ENCODE results near the gene AGMAT. TPM values are rescaled to one million over a fixed set of nuclear protein-coding genes. Genes with fewer than 3 reads are reported as not detected.

Gene AGMAT, protein sequence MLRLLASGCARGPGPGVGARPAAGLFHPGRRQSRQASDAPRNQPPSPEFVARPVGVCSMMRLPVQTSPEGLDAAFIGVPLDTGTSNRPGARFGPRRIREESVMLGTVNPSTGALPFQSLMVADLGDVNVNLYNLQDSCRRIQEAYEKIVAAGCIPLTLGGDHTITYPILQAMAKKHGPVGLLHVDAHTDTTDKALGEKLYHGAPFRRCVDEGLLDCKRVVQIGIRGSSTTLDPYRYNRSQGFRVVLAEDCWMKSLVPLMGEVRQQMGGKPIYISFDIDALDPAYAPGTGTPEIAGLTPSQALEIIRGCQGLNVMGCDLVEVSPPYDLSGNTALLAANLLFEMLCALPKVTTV
- 5.7 and 5.8 TPM in 2 replicates for total RNA-seq (2021; fragmentation: NEBNext Ultra II Directional; extraction: Animal tissue kit (Norgen Biotek cat#: 25700))
- 3.7 and 4.5 TPM in 2 replicates for polyA plus RNA-seq (2011; rRNA removed)
- 4.4 TPM for polyA plus RNA-seq (2011; cell fraction: cytosol; rRNA removed)
- 4.6 TPM for polyA plus RNA-seq (2011; cell fraction: nucleus; rRNA removed)
- 4.5 to 5.1 TPM (median 4.9 TPM) in 4 replicates for polyA plus RNA-seq (2012, experiment 1 of 2)
- 5.0 TPM for polyA plus RNA-seq (2012, experiment 2 of 2)
- 3.1 TPM for polyA plus RNA-seq (2013, experiment 1 of 2)
- polyA plus RNA-seq (2013, experiment 2 of 2), result 3.3 TPM
- 4.4 and 4.8 TPM in 2 replicates for polyA minus RNA-seq (2011; rRNA and poly(A)+ RNA removed)
- 4.2 TPM for polyA minus RNA-seq (2011; cell fraction: cytosol; rRNA and poly(A)+ RNA removed)
- 3.9 TPM for polyA minus RNA-seq (2011; cell fraction: nucleus; rRNA and poly(A)+ RNA removed)
- long read RNA-seq, experiment 1, partial matches to known transcripts, result 3 of 6 reads
- long read RNA-seq, experiment 1, other reads (novel, unspliced or antisense), result 2 of 6 reads
- long read RNA-seq, experiment 2, partial matches to known transcripts, result 0 of 1 reads
- long read RNA-seq, experiment 2, other reads (novel, unspliced or antisense), result 0 of 1 reads

DNA sequence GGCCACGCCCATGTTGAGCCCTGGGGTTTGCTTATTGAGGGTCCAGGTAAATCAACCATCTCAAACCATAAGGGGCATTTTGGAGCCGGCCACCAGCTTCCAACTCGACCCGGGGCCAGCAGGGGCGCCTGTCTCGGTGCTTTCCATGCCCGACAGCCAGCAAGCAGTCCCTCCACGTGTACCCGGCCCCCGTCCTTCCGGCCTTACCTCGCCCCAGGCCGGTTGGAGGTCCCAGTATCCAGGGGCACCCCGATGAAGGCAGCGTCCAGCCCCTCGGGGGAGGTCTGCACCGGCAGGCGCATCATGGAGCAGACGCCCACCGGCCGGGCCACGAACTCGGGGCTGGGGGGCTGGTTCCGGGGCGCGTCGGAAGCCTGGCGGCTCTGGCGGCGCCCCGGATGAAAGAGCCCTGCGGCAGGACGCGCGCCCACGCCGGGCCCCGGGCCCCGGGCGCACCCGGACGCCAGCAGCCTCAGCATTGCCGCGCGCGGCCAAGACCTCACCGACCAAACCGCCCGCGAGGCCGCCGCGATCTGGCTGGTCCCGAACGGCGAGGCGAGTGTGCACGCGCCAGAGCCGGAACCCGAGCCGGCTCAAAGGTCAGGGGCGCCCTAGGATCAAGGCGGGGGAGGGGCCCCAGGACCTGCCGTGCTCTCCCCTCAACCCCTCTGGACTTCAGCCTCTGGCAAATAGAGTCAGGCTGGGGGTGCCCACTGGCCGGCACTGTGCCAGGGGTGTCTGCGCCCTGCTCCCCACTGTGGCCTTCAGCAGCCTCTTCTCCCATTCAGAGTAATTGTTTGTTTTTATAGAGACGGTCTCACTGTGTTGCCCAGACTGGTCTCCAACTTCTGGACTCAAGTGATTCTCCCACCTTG lies at the start of gene AGMAT:
AGMAT (minus strand) TSS at position 563 of the 875 bp plus-strand sequence; CDS start at position 479, 84 bp downstream.
- peak within 1 kb of the TSS in 3 of 4 experiments; percentile 69 to 76 (median 71); a peak in 5 of 7 replicates for H3K9ac ChIP-seq (replicated peaks in 1 of 4; ENCODE audit: extremely low read depth in 1 of 4, low read depth in 3 of 4, low read length in 3 of 4)
- no peaks in the 10 kb centered on the region for H3K9me3 ChIP-seq (ENCODE audit: insufficient read depth in 2 of 2, low read depth in 1 of 2, low read length in 1 of 2)
- H3K27me3 ChIP-seq (replicated peaks in 1 of 4; ENCODE audit: control insufficient read depth in 3 of 4, extremely low read depth in 1 of 4, insufficient read depth in 3 of 4, low read length in 3 of 4), result no peaks in the 10 kb centered on the region
- WGBS, 2 experiments (ENCODE audit: extremely low coverage in 1 of 2, insufficient coverage in 1 of 2, insufficient read length in 1 of 2, insufficient replicate concordance in 2 of 2, low coverage in 1 of 2, low lambda C conversion rate in 2 of 2, missing lambda C conversion rate in 1 of 2), result 6% methylated on average over 61 of the region's 68 CpGs; no CpG with 5 or more reads in 1 of the 2 experiments
- H2BK5ac ChIP-seq (ENCODE audit: low read depth, low read length), result 0 out of 2 replicates have a peak within 1 kb of the TSS, but pooled peaks have one; percentile 35
- H3K79me2 ChIP-seq (ENCODE audit: control insufficient read depth in 1 of 2, insufficient read depth in 2 of 2, low read length in 2 of 2), result no peaks in the 10 kb centered on the region
- no peak for FAIRE-seq
- no peak within 1 kb of the TSS for H2BK20ac ChIP-seq (ENCODE audit: low read length)
- H3K56ac ChIP-seq (replicated peaks; ENCODE audit: insufficient read length, low read depth, low read length), result peak within 1 kb of the TSS; percentile 30
- no peaks in the 10 kb centered on the region for H3K36me3 ChIP-seq (ENCODE audit: control insufficient read depth in 2 of 4, insufficient read depth in 4 of 4, low read length in 3 of 4)
- no peaks in the 10 kb centered on the region for H3K4me1 ChIP-seq (replicated peaks in 1 of 4; ENCODE audit: control insufficient read depth in 3 of 4, insufficient read depth in 4 of 4, low read length in 3 of 4)
- H3K23me2 ChIP-seq (ENCODE audit: low read depth, low read length), result peaks cover 2% of the 10 kb centered on the region; the same call in 1 of the 2 replicates
- peak within 1 kb of the TSS; percentile 17 to 71 for H3K4me2 ChIP-seq (ENCODE audit: insufficient read depth in 1 of 2, low read depth in 2 of 2, low read length in 2 of 2)
- CTCF ChIA-PET (ENCODE audit: partially characterized antibody), result interaction anchor here (0.6 to 4.1 kb wide), 2 partner anchors 10 to 268 kb away, joined by 3 to 19 read pairs; no protein-coding TSS in a partner anchor
- peak within 1 kb of the TSS; percentile 43 for H2BK120ac ChIP-seq (replicated peaks; ENCODE audit: low read depth, low read length)
- peak within 1 kb of the TSS; percentile 20; the same call in 1 of the 2 replicates for H3K27ac ChIP-seq (ENCODE audit: low read depth, low read length)
- POLR2A ChIA-PET (ENCODE audit: partially characterized antibody), result interaction anchor here (0.6 to 2.1 kb wide), 13 partner anchors 8 to 321 kb away, joined by 3 to 12 read pairs (median 4); no protein-coding TSS in a partner anchor
- peak within 1 kb of the TSS; percentile 69 for H3K4ac ChIP-seq (replicated peaks; ENCODE audit: insufficient read length, low read depth, low read length)
- H4K5ac ChIP-seq (ENCODE audit: insufficient read length, low read depth, low read length), result peak within 1 kb of the TSS; percentile 0
- H3K4me3 ChIP-seq (ENCODE audit: extremely low read depth in 1 of 4, insufficient read depth in 2 of 4, low read depth in 3 of 4, low read length in 4 of 4), result peak within 1 kb of the TSS; percentile 32 to 67 (median 52)
- H2BK15ac ChIP-seq (ENCODE audit: low read length), result no peak within 1 kb of the TSS; the same call in 1 of the 2 replicates
- DNase-seq (ENCODE audit: low read depth in 1 of 2, low spot score in 2 of 2), result peak; percentile 76 to 89
- H4K91ac ChIP-seq (replicated peaks; ENCODE audit: insufficient read length, low read length), result peak within 1 kb of the TSS; percentile 65
- no peak within 1 kb of the TSS for H2AK5ac ChIP-seq (ENCODE audit: low read depth, low read length)
- H3K14ac ChIP-seq (ENCODE audit: insufficient read length), result no peak within 1 kb of the TSS
- peak within 1 kb of the TSS; percentile 98 for H4K8ac ChIP-seq (ENCODE audit: extremely low read depth, insufficient read depth, low read length)
- H2BK12ac ChIP-seq (ENCODE audit: low read depth, low read length), result no peak within 1 kb of the TSS
- no peaks in the 10 kb centered on the region for H3K79me1 ChIP-seq (ENCODE audit: low read depth, low read length)
- H3K23ac ChIP-seq (ENCODE audit: insufficient read length), result no peak within 1 kb of the TSS
- peak within 1 kb of the TSS; percentile 19; the same call in 1 of the 2 replicates for H2AFZ ChIP-seq (ENCODE audit: low read length)
- peaks cover 0 to 2% of the 10 kb centered on the region in 2 experiments for H4K20me1 ChIP-seq (replicated peaks in 1 of 2; ENCODE audit: control insufficient read depth in 1 of 2, insufficient read depth in 2 of 2, low read length in 2 of 2)
- peak within 1 kb of the TSS; percentile 71; the same call in 1 of the 2 replicates for H3K18ac ChIP-seq (ENCODE audit: extremely low read depth, low read length)
- TF ChIP-seq POU5F1 (IDR thresholded peaks at IDR 0.05; ENCODE audit: low read depth, low read length) (no peak), HDAC2 (IDR thresholded peaks at IDR 0.05; ENCODE audit: borderline replicate concordance in 1 of 2, low read depth in 2 of 2, low read length in 2 of 2) (no peak), GTF2F1 (IDR thresholded peaks at IDR 0.05; ENCODE audit: borderline replicate concordance, low read depth, low read length) (no peak), EGR1 (IDR thresholded peaks at IDR 0.05; ENCODE audit: borderline replicate concordance, low read depth, low read length) (peak; percentile 3; the same call in 1 of the 2 replicates), CBX5 (IDR thresholded peaks at IDR 0.05; ENCODE audit: low read depth, low read length) (no peak), POLR2AphosphoS5 (IDR thresholded peaks at IDR 0.05; ENCODE audit: low read depth, low read length) (peak; percentile 62)
